Endothelial cell of umbilical vein (primary cell): ENCODE data around the gene NTMT2. TPM values are rescaled to one million over a fixed set of nuclear protein-coding genes. Genes with fewer than 3 reads are reported as not detected.

ENCODE experiments used
- BruUV-seq: library from RNA; stranded (reverse); fragments of 400-500 nt; replicated peaks from 2 replicates; lab custom pipeline; 2021; lab: Mats Ljungman, UMichigan
- CTCF ChIA-PET: fragments of 300-600, 350-600 bp; sonication (Branson Sonifier 250); formaldehyde crosslinking; loops from one replicate; lab custom pipeline; 2021; ENCODE audit warnings: antibody characterized with exemption, inconsistent platforms; lab: Charles Lee
- POLR2A ChIA-PET: fragments of 300-600, 350-600 bp; sonication (Branson Sonifier 250); formaldehyde crosslinking; loops from one replicate; lab custom pipeline; 2021; ENCODE audit warnings: antibody characterized with exemption, inconsistent platforms; lab: Charles Lee
- DNase-seq: peaks from one replicate; pipeline ENCODE4 v3.0.0-alpha.2; 2011; ENCODE audit warnings: low read depth, low spot score
- FAIRE-seq: peaks from 2 replicates; lab custom pipeline; 2011; peaks lifted over from hg19 to GRCh38; lab: Jason Lieb, UNC
- H2AFZ ChIP-seq: 2 replicates; pipeline ENCODE4 v1.6.0; 2012; ENCODE audit warnings: low read depth, low read length, control low read depth, inconsistent platforms
- H3K27ac ChIP-seq: 2 replicates; pipeline ENCODE4 v1.5.1; 2011; ENCODE audit warnings: low read depth, mild to moderate bottlenecking, control low read depth, low read length, moderate library complexity; ENCODE audit not compliant: insufficient read depth
- H3K27me3 ChIP-seq, 2 experiments: 2 replicates each; pipeline versions ENCODE4 v1.6.0 to v1.6.1; 2011; ENCODE audit warnings: low read length in 2 of 2, mixed read lengths in 1 of 2; ENCODE audit not compliant: control insufficient read depth in 2 of 2, insufficient read depth in 2 of 2
- H3K36me3 ChIP-seq, 2 experiments: 2 replicates in 1 of 2; 3 replicates in 1 of 2; pipeline ENCODE4 v1.5.1; 2011; ENCODE audit warnings: low read length in 2 of 2, mild to moderate bottlenecking in 1 of 2, moderate library complexity in 1 of 2; ENCODE audit not compliant: control insufficient read depth in 2 of 2, insufficient read depth in 2 of 2; ENCODE audit errors: extremely low read depth in 1 of 2
- H3K4me1 ChIP-seq: 3 replicates; pipeline ENCODE4 v1.5.1; 2011; ENCODE audit warnings: mild to moderate bottlenecking, low read length; ENCODE audit not compliant: control insufficient read depth, insufficient read depth; ENCODE audit errors: extremely low read depth
- H3K4me2 ChIP-seq: 2 replicates; pipeline ENCODE4 v1.6.1; 2011; ENCODE audit warnings: low read length, control low read depth, mixed read lengths; ENCODE audit not compliant: insufficient read depth
- H3K4me3 ChIP-seq, 3 experiments: fragments of 200-600 bp in 1 of 3; sonication (generic), shearing (Covaris generic) in 1 of 3; replicated peaks in 1 of 3; 2 replicates each; pipeline ENCODE4 v1.5.1; 2011 to 2016; ENCODE audit warnings: control low read depth in 3 of 3, low read length in 3 of 3, mild to moderate bottlenecking in 2 of 3, inconsistent platforms in 1 of 3, low read depth in 1 of 3, moderate library complexity in 1 of 3; ENCODE audit not compliant: insufficient read depth in 1 of 3
- H3K79me2 ChIP-seq: 2 replicates; pipeline ENCODE4 v1.6.0; 2012; ENCODE audit warnings: low read length, inconsistent platforms; ENCODE audit not compliant: control insufficient read depth, insufficient read depth
- H3K9ac ChIP-seq: replicated peaks from 2 replicates; pipeline ENCODE3; 2011; ENCODE audit warnings: low read length, control low read depth; ENCODE audit not compliant: insufficient read depth; ENCODE audit errors: extremely low read depth
- H3K9me1 ChIP-seq: replicated peaks from 3 replicates; pipeline ENCODE4 v1.6.0; 2011; ENCODE audit warnings: mild to moderate bottlenecking, low read length; ENCODE audit not compliant: control insufficient read depth, insufficient read depth; ENCODE audit errors: extremely low read depth
- H3K9me3 ChIP-seq: replicated peaks from 2 replicates; pipeline ENCODE4 v1.5.1; 2012; ENCODE audit warnings: low read length, inconsistent platforms; ENCODE audit not compliant: control insufficient read depth, insufficient read depth
- H4K20me1 ChIP-seq: replicated peaks from 2 replicates; pipeline ENCODE3; 2011; ENCODE audit warnings: mild to moderate bottlenecking, low read length; ENCODE audit not compliant: control insufficient read depth, insufficient read depth; ENCODE audit errors: extremely low read depth
- CTCF ChIP-seq, 2 donors: IDR thresholded peaks; 1 replicate in 1 of 2; 2 replicates in 1 of 2; pipeline ENCODE4 v1.5.1; 2011; ENCODE audit warnings: low read length in 2 of 2, mild to moderate bottlenecking in 2 of 2, moderate library complexity in 2 of 2, control low read depth in 1 of 2, inconsistent platforms in 1 of 2, low read depth in 1 of 2; ENCODE audit not compliant: insufficient read depth in 1 of 2; ENCODE audit errors: extremely low read depth in 1 of 2
- EZH2 ChIP-seq: IDR thresholded peaks from 2 replicates; pipeline ENCODE4 v1.6.1; 2012; ENCODE audit warnings: borderline replicate concordance, low read depth, mild to moderate bottlenecking, moderate library complexity, low read length, inconsistent platforms; ENCODE audit not compliant: severe bottlenecking
- FOS ChIP-seq: IDR thresholded peaks from 2 replicates; pipeline ENCODE4 v1.6.1; 2011; ENCODE audit warnings: mild to moderate bottlenecking, low read length, moderate library complexity, borderline replicate concordance; ENCODE audit not compliant: insufficient read depth
- GATA2 ChIP-seq: IDR thresholded peaks from 2 replicates; pipeline ENCODE4 v1.7.0; 2011; ENCODE audit warnings: low read depth, mild to moderate bottlenecking, moderate library complexity, mixed read lengths, low read length; ENCODE audit not compliant: insufficient read length, insufficient read depth
- JUN ChIP-seq: IDR thresholded peaks from 2 replicates; pipeline ENCODE4 v1.6.1; 2011; ENCODE audit warnings: borderline replicate concordance, low read depth; ENCODE audit not compliant: insufficient read length, insufficient read depth
- MAX ChIP-seq: IDR thresholded peaks from 2 replicates; pipeline ENCODE4 v1.6.1; 2011; ENCODE audit not compliant: insufficient read depth, insufficient read length
- MYC ChIP-seq: IDR thresholded peaks from one replicate; pipeline ENCODE4 v1.6.1; 2011; ENCODE audit warnings: mild to moderate bottlenecking, low read depth, low read length
- POLR2A ChIP-seq: IDR thresholded peaks from 2 replicates; pipeline ENCODE4 v1.6.1; 2012; ENCODE audit warnings: low read depth, mild to moderate bottlenecking, control low read depth, low read length
- POLR2AphosphoS5 ChIP-seq: IDR thresholded peaks from 2 replicates; pipeline ENCODE4 v1.6.1; 2012; ENCODE audit warnings: low read depth, mild to moderate bottlenecking, control low read depth, low read length, moderate library complexity; ENCODE audit not compliant: insufficient read depth
- dilution Hi-C: fragments of 300-500 bp; cut with MboI; formaldehyde crosslinking; loops from one replicate; pipeline ENCODE4 v1.15.0; 2019; ENCODE audit warnings: low sequenced_read_pairs; ENCODE audit not compliant: extremely low pct_ligation_motif_present
- intact Hi-C: fragments of 100-400 bp; cut with micrococcal nuclease; formaldehyde crosslinking; loops from one replicate; pipeline ENCODE4 v1.10.0; 2022
- polyA plus RNA-seq, 4 experiments: library from polyadenylated mRNA; depleted of rRNA in 3 of 4; stranded (reverse) in 3 of 4; unstranded in 1 of 4; fragments of >200 nt; gene quantifications; 2 replicates each; pipeline versions ENCODE4 v1.2.1 to v1.2.3, GENCODE V29; 2011 to 2012; ENCODE audit warnings: missing spikeins in 1 of 4
- total RNA-seq: library from RNA; stranded (reverse); gene quantifications from 2 replicates; pipeline ENCODE4 v1.2.3, GENCODE V29; 2021

The NTMT2 gene
- total and polyA plus RNA-seq, 2 donors (not counting 3 experiments of a cell fraction or from before 2014, with no cell fraction given), result not detected

GRCh38 chr1:170126696-170127095, 19.1 kb upstream of the NTMT2 start:
- no peaks in the 10 kb centered on the region for H3K9me1 ChIP-seq
- TF ChIP-seq POLR2A (no peak), JUN (no peak), MYC (no peak), FOS (no peak), GATA2 (no peak), CTCF (IDR thresholded peaks at IDR 0.05; ENCODE audit: extremely low read depth in 1 of 2, insufficient read depth in 1 of 2, low read depth in 1 of 2, low read length in 2 of 2) (no peak), MAX (no peak), EZH2 (no peak), POLR2AphosphoS5 (no peak)
- BruUV-seq, result no TSS peak

More at GRCh38 chr1:170126696-170127095, 19.1 kb upstream of the NTMT2 start:
- no peaks in the 10 kb centered on the region for H3K4me1 ChIP-seq
- no peak for DNase-seq
- no peak overlapping the region for H3K9ac ChIP-seq
- no peak overlapping the region for H3K4me2 ChIP-seq
- POLR2A ChIA-PET, result no interaction called here
- H3K79me2 ChIP-seq, result no peaks in the 10 kb centered on the region
- CTCF ChIA-PET, result no interaction called here
- H3K36me3 ChIP-seq, result no peaks in the 10 kb centered on the region
- no peak overlapping the region for H3K27ac ChIP-seq
- no peak for FAIRE-seq
- no peak overlapping the region for H2AFZ ChIP-seq
- H3K4me3 ChIP-seq, result no peak overlapping the region
- no peaks in the 10 kb centered on the region for H3K27me3 ChIP-seq
- intact Hi-C loops, result no loop called here
- H3K9me3 ChIP-seq, result no peaks in the 10 kb centered on the region
- no peaks in the 10 kb centered on the region for H4K20me1 ChIP-seq
- dilution Hi-C loops, result no loop called here
